Stimulated activated CD4-positive, alpha-beta T cell treated with anti-CD3 and anti-CD28 coated beads, Interleukin-2, amount 100 ng/mL, for 24 hours (primary cell): ENCODE data around the gene PACS1.

ENCODE experiments used
- DNase-seq, 2 donors: peaks; one replicate each; pipeline ENCODE4 v3.0.0-alpha.2; 2020

Gene PACS1

GRCh38 chr11:66050581-66051231 lies 19.4 kb upstream of the PACS1 start:
- no peak for DNase-seq

GRCh38 chr11:66051371-66051765 lies 18.7 kb upstream of the PACS1 start:
- no peak for DNase-seq

GRCh38 chr11:66051766-66052663 lies 18.1 kb upstream of the PACS1 start, which contains the start of gene SF3B2:
Gene SF3B2 (plus strand): TSS chr11:66052364. CDS start chr11:66052385, 21 bp downstream.
- peak; percentile 95 to 96 for DNase-seq

- no peak for DNase-seq
These were observed 17.4 kb upstream of the PACS1 start for GRCh38 chr11:66052664-66052982.

GRCh38 chr11:66055021-66055420 lies 15.1 kb upstream of the PACS1 start:
- no peak for DNase-seq

GRCh38 chr11:66056501-66056900 lies 13.6 kb upstream of the PACS1 start:
- DNase-seq: no peak

GRCh38 chr11:66059966-66060680 lies 9.9 kb upstream of the PACS1 start:
- DNase-seq: no peak

GRCh38 chr11:66061268-66061667 lies 8.8 kb upstream of the PACS1 start:
- no peak for DNase-seq

- DNase-seq: no peak
These were observed 7.7 kb upstream of the PACS1 start for GRCh38 chr11:66062408-66062807.

GRCh38 chr11:66063900-66064299 lies 6.2 kb upstream of the PACS1 start:
- DNase-seq: no peak

- no peak for DNase-seq
These were observed 5.5 kb upstream of the PACS1 start for GRCh38 chr11:66064571-66064970.

- peak in 1 of 2 donors; percentile 15 for DNase-seq
These were observed 3.3 kb upstream of the PACS1 start for GRCh38 chr11:66066751-66067150.

GRCh38 chr11:66067640-66068039 lies 2.4 kb upstream of the PACS1 start:
- DNase-seq: peak in 1 of 2 donors; percentile 17

GRCh38 chr11:66068154-66068821 lies 1.8 kb upstream of the PACS1 start:
- peak; percentile 81 to 85 for DNase-seq

- peak; percentile 35 to 53 for DNase-seq
These were observed 953 bp upstream of the PACS1 start for GRCh38 chr11:66068923-66069714.

- DNase-seq: peak; percentile 35 to 37
These were observed 720 bp downstream of the PACS1 start for GRCh38 chr11:66070604-66071380.

GRCh38 chr11:66071381-66071801 lies 1.3 kb downstream of the PACS1 start:
- peak in 1 of 2 donors; percentile 30 for DNase-seq

GRCh38 chr11:66072081-66072480 lies 2.0 kb downstream of the PACS1 start:
- DNase-seq: peak in 1 of 2 donors; percentile 18

- DNase-seq: no peak
These were observed 2.4 kb downstream of the PACS1 start for GRCh38 chr11:66072518-66072917.

GRCh38 chr11:66073669-66074068 lies 3.6 kb downstream of the PACS1 start:
- DNase-seq: peak in 1 of 2 donors; percentile 17

- DNase-seq: peak in 1 of 2 donors; percentile 12
These were observed 5.2 kb downstream of the PACS1 start for GRCh38 chr11:66075273-66075672.
